DND-41 (cell line): ENCODE results near the gene HOXB4.

ENCODE experiments used
- ATAC-seq: fragments of 200-7000 bp; cut with Tn5 transposase; 3 replicates; pipeline ENCODE4 v1.9.1; 2021; ENCODE audit warnings: low read depth; ENCODE audit not compliant: insufficient read depth
- DNase-seq: peaks from one replicate; pipeline ENCODE4 v3.0.0-alpha.2; 2020
- H2AFZ ChIP-seq: 2 replicates; pipeline ENCODE4 v1.6.0; 2012; ENCODE audit warnings: low read depth, low read length
- H3K27ac ChIP-seq: 2 replicates; pipeline ENCODE4 v1.5.1; 2012; ENCODE audit warnings: low read length, inconsistent platforms
- H3K27me3 ChIP-seq: fragments of 200-600 bp; sonication (generic); 2 replicates; pipeline ENCODE4 v1.6.0; 2012; ENCODE audit warnings: low read length, mild to moderate bottlenecking, inconsistent platforms; ENCODE audit not compliant: insufficient read depth, poor library complexity
- H3K36me3 ChIP-seq: 2 replicates; pipeline ENCODE4 v1.5.1; 2012; ENCODE audit warnings: low read length, inconsistent platforms; ENCODE audit not compliant: insufficient read depth
- H3K4me1 ChIP-seq: 2 replicates; pipeline ENCODE4 v1.5.1; 2012; ENCODE audit warnings: mild to moderate bottlenecking, low read length; ENCODE audit not compliant: insufficient read depth
- H3K4me2 ChIP-seq: 2 replicates; pipeline ENCODE4 v1.6.0; 2012; ENCODE audit warnings: mild to moderate bottlenecking, moderate library complexity, low read length, inconsistent platforms; ENCODE audit not compliant: insufficient read depth
- H3K4me3 ChIP-seq, 2 experiments: fragments of 200-600 bp in 1 of 2; shearing (Covaris generic) in 1 of 2; 2 replicates each; pipeline ENCODE4 v1.5.1; 2012 to 2016; ENCODE audit warnings: inconsistent platforms in 2 of 2, low read length in 2 of 2, mild to moderate bottlenecking in 2 of 2, low read depth in 1 of 2, moderate library complexity in 1 of 2
- H3K79me2 ChIP-seq: 2 replicates; pipeline ENCODE4 v1.6.0; 2012; ENCODE audit warnings: low read length, inconsistent platforms; ENCODE audit not compliant: insufficient read depth
- H3K9ac ChIP-seq: 2 replicates; pipeline ENCODE4 v1.6.0; 2012; ENCODE audit warnings: low read depth, mild to moderate bottlenecking, inconsistent platforms, low read length, moderate library complexity
- H3K9me3 ChIP-seq: 2 replicates; pipeline ENCODE4 v1.5.1; 2012; ENCODE audit warnings: low read length, moderate library complexity, mild to moderate bottlenecking, inconsistent platforms; ENCODE audit not compliant: insufficient read depth, severe bottlenecking
- H4K20me1 ChIP-seq: 2 replicates; pipeline ENCODE4 v1.6.0; 2012; ENCODE audit warnings: low read length; ENCODE audit not compliant: insufficient read depth
- CTCF ChIP-seq: IDR thresholded peaks from 2 replicates; pipeline ENCODE4 v1.5.1; 2012; ENCODE audit warnings: borderline replicate concordance, low read length, moderate library complexity, mild to moderate bottlenecking; ENCODE audit not compliant: poor library complexity, severe bottlenecking; ENCODE audit errors: extremely low read depth
- EZH2 ChIP-seq: IDR thresholded peaks from 3 replicates; pipeline ENCODE4 v1.6.1; 2012; ENCODE audit warnings: borderline replicate concordance, low read depth, mild to moderate bottlenecking, moderate library complexity, low read length, inconsistent platforms; ENCODE audit not compliant: severe bottlenecking

Gene HOXB4

GRCh38 chr17:48617471-48618255, 39.5 kb upstream of the HOXB4 start:
- Histone ChIP-seq H2AFZ (no peak overlapping the region), H3K4me1 (no peaks in the 10 kb centered on the region), H3K4me3 (no peak overlapping the region), H3K9me3 (no peaks in the 10 kb centered on the region), H3K27ac (no peak overlapping the region), H3K4me2 (no peak overlapping the region), H3K9ac (no peak overlapping the region), H3K36me3 (no peaks in the 10 kb centered on the region), H4K20me1 (peaks cover 6% of the 10 kb centered on the region; the same call in 1 of the 2 replicates), H3K27me3 (peaks cover 39% of the 10 kb centered on the region), H3K79me2 (no peaks in the 10 kb centered on the region)
- DNase-seq (no peak), ATAC-seq (no peak)
- TF ChIP-seq CTCF (no peak), EZH2 (no peak)

DNA sequence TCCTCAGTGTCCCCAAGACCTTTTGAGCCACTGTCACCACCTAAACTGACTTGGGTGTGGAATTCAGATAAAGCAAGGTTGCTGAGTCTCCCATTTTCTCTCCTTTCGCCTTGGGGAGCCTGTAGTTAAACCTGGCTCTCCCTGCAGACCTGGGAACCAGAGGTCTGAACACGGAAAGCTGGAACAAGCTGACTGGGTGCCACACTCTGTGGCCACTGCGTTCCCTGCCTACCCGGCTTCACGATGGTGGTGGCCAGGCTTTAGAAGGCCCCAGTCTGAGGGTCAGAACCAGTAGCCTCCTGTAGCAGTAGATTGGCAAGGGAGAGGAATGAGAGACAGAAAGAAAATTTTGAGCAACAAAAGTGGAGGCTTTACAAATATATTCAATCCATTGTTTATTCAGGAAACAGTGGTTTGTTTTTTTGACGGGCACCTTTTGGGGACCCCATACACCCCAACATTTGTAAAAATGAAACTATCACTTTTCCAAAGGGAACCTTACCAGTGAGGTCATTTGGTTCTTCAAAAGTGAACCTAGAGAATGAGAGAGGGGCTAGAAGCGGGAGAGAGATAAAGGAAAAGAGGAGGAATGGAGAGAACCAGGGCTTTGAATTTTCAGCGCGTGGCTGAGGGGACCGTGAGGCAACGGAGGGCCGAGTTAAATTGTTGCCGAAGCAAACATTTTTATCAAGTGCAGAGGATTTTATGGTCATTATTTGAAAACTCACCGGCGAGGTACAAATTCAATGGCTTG, 38.7 kb upstream of the HOXB4 start:
- no peak overlapping the region for H2AFZ ChIP-seq
- H3K27me3 ChIP-seq, result peaks cover 35% of the 10 kb centered on the region
- H3K9ac ChIP-seq, result no peak overlapping the region
- peaks cover 6% of the 10 kb centered on the region; the same call in 1 of the 2 replicates for H4K20me1 ChIP-seq
- H3K9me3 ChIP-seq, result no peaks in the 10 kb centered on the region
- H3K4me3 ChIP-seq, result no peak overlapping the region
- H3K79me2 ChIP-seq, result no peaks in the 10 kb centered on the region
- no peak for TF ChIP-seq CTCF
- no peak for TF ChIP-seq EZH2
- DNase-seq (no peak), ATAC-seq (no peak)
- H3K4me1 ChIP-seq, result no peaks in the 10 kb centered on the region
- no peaks in the 10 kb centered on the region for H3K36me3 ChIP-seq
- no peak overlapping the region for H3K4me2 ChIP-seq
- no peak overlapping the region for H3K27ac ChIP-seq

- peaks cover 32% of the 10 kb centered on the region for H3K27me3 ChIP-seq
- H4K20me1 ChIP-seq, result peaks cover 6% of the 10 kb centered on the region; the same call in 1 of the 2 replicates
- TF ChIP-seq EZH2, result no peak
- no peak for TF ChIP-seq CTCF
- H3K79me2 ChIP-seq, result no peaks in the 10 kb centered on the region
- no peaks in the 10 kb centered on the region for H3K9me3 ChIP-seq
- ATAC-seq, result no peak
- no peak overlapping the region for H3K4me3 ChIP-seq
- no peak overlapping the region for H3K9ac ChIP-seq
- no peak overlapping the region for H2AFZ ChIP-seq
- H3K36me3 ChIP-seq, result no peaks in the 10 kb centered on the region
- H3K4me2 ChIP-seq, result no peak overlapping the region
- no peak overlapping the region for H3K27ac ChIP-seq
- DNase-seq, result no peak
- H3K4me1 ChIP-seq, result no peaks in the 10 kb centered on the region
Observed at GRCh38 chr17:48615963-48616716, 38.0 kb upstream of the HOXB4 start.
